B cell (primary cell): ENCODE measurements around the gene USH1C. TPM values are rescaled to one million over a fixed set of nuclear protein-coding genes. Genes with fewer than 3 reads are reported as not detected.

ENCODE experiments used
- ATAC-seq: fragments of 200-7000 bp; cut with Tn5 transposase; one replicate; pipeline ENCODE4 v1.10.0; 2021; ENCODE audit warnings: low read depth, mild to moderate bottlenecking, moderate number of reproducible peaks, moderate library complexity
- CTCF ChIA-PET: fragments of 350-600 bp; sonication (Branson Sonifier 250); formaldehyde crosslinking; loops from one replicate; lab custom pipeline; 2021; ENCODE audit warnings: antibody characterized with exemption, inconsistent platforms; lab: Charles Lee
- POLR2A ChIA-PET: fragments of 350-600 bp; sonication (Branson Sonifier 250); formaldehyde crosslinking; loops from one replicate; lab custom pipeline; 2021; ENCODE audit warnings: antibody characterized with exemption; lab: Charles Lee
- DNase-seq: peaks from one replicate; pipeline ENCODE4 v3.0.0; 2013
- H2AFZ ChIP-seq: 2 replicates; pipeline ENCODE4 v1.6.1; 2012; ENCODE audit warnings: mild to moderate bottlenecking, low read depth, low read length; ENCODE audit not compliant: insufficient read depth, poor library complexity, severe bottlenecking
- H3K27ac ChIP-seq, 2 donors: 1 replicate in 1 of 2; 2 replicates in 1 of 2; pipeline ENCODE4 v1.5.1; 2012 to 2013; ENCODE audit warnings: low read length in 2 of 2, mild to moderate bottlenecking in 2 of 2, moderate library complexity in 1 of 2
- H3K27me3 ChIP-seq, 4 experiments: fragments of 200-600 bp in 1 of 4; sonication (generic) in 1 of 4; replicated peaks in 1 of 4; 1 replicate in 2 of 4; 2 replicates in 2 of 4; pipeline versions ENCODE4 v1.6.1 to v1.7.0; 2013 to 2016; ENCODE audit warnings: low read length in 3 of 4, mild to moderate bottlenecking in 2 of 4, mixed read lengths in 1 of 4, moderate library complexity in 1 of 4; ENCODE audit not compliant: insufficient read depth in 4 of 4, control insufficient read depth in 3 of 4; ENCODE audit errors: control extremely low read depth in 1 of 4
- H3K36me3 ChIP-seq, 2 experiments: replicated peaks in 1 of 2; 1 replicate in 1 of 2; 2 replicates in 1 of 2; pipeline versions ENCODE4 v1.6.1 to v1.7.1; 2013; ENCODE audit warnings: low read length in 1 of 2; ENCODE audit not compliant: insufficient read depth in 2 of 2, control insufficient read depth in 1 of 2; ENCODE audit errors: control extremely low read depth in 1 of 2, extremely low read depth in 1 of 2
- H3K4me1 ChIP-seq, 2 donors: fragments of 200-600 bp in 1 of 2; sonication (generic) in 1 of 2; 1 replicate in 1 of 2; 2 replicates in 1 of 2; pipeline versions ENCODE4 v1.5.1 to v1.6.1; 2013 to 2017; ENCODE audit warnings: low read length in 2 of 2; ENCODE audit not compliant: control insufficient read depth in 2 of 2, insufficient read depth in 2 of 2
- H3K4me2 ChIP-seq: replicated peaks from 2 replicates; pipeline ENCODE3; 2012; ENCODE audit warnings: mild to moderate bottlenecking, low read depth, low read length; ENCODE audit not compliant: poor library complexity, severe bottlenecking
- H3K4me3 ChIP-seq, 5 experiments: fragments of 200-600 bp in 1 of 5; sonication (generic) in 1 of 5; 1 replicate in 3 of 5; 2 replicates in 2 of 5; pipeline versions ENCODE4 v1.5.1 to v1.7.0; 2011 to 2016; ENCODE audit warnings: low read length in 4 of 5, mild to moderate bottlenecking in 4 of 5, low read depth in 2 of 5, control low read depth in 1 of 5, moderate library complexity in 1 of 5; ENCODE audit not compliant: insufficient read depth in 1 of 5; ENCODE audit errors: control extremely low read depth in 1 of 5, extremely low read depth in 1 of 5
- H3K79me2 ChIP-seq: fragments of 200-600 bp; sonication (generic); one replicate; pipeline ENCODE4 v1.6.0; 2016; ENCODE audit warnings: low read length; ENCODE audit not compliant: control insufficient read depth, insufficient read depth
- H3K9ac ChIP-seq: fragments of 200-600 bp; sonication (generic); 2 replicates; pipeline ENCODE4 v1.6.1; 2017; ENCODE audit warnings: mild to moderate bottlenecking, low read length, moderate library complexity
- H3K9me3 ChIP-seq, 3 donors: one replicate each; pipeline versions ENCODE4 v1.6.1 to v1.7.1; 2013; ENCODE audit warnings: low read length in 2 of 3; ENCODE audit not compliant: control insufficient read depth in 2 of 3, insufficient read depth in 1 of 3; ENCODE audit errors: control extremely low read depth in 1 of 3
- H4K20me1 ChIP-seq: 2 replicates; pipeline ENCODE4 v1.6.0; 2012; ENCODE audit warnings: mild to moderate bottlenecking, low read length; ENCODE audit not compliant: insufficient read depth, control insufficient read depth, poor library complexity, severe bottlenecking
- H3K27ac Mint-ChIP-seq: one replicate; pipeline ENCODE4 v1.8.0; 2021; ENCODE audit warnings: mixed read lengths
- H3K27me3 Mint-ChIP-seq: one replicate; pipeline ENCODE4 v1.8.0; 2021; ENCODE audit warnings: mixed read lengths
- H3K4me1 Mint-ChIP-seq: one replicate; pipeline ENCODE4 v1.8.0; 2021; ENCODE audit warnings: mixed read lengths
- H3K4me3 Mint-ChIP-seq: one replicate; pipeline ENCODE4 v1.8.0; 2021; ENCODE audit warnings: mixed read lengths
- H3K9me3 Mint-ChIP-seq: one replicate; pipeline ENCODE4 v1.8.0; 2022; ENCODE audit warnings: mixed read lengths; ENCODE audit not compliant: insufficient read depth
- EZH2 ChIP-seq: IDR thresholded peaks from 2 replicates; pipeline ENCODE4 v1.6.1; 2012; ENCODE audit warnings: borderline replicate concordance, low read depth, mild to moderate bottlenecking, moderate library complexity, low read length; ENCODE audit not compliant: insufficient read depth, poor library complexity, severe bottlenecking
- WGBS: methylation state at CpG from one replicate; pipeline ENCODE4 v1.1.5; 2013; ENCODE audit warnings: missing lambda C conversion rate; ENCODE audit not compliant: insufficient coverage; 5-methylcytosine and 5-hydroxymethylcytosine counted together
- intact Hi-C: fragments of 100-400 bp; cut with micrococcal nuclease; formaldehyde crosslinking; loops from one replicate; pipeline ENCODE4 v1.10.0; 2022
- polyA plus RNA-seq: library from polyadenylated mRNA; depleted of rRNA; stranded (reverse); fragments of >200 nt; gene quantifications from 2 replicates; pipeline ENCODE4 v1.2.3, GENCODE V29; 2012
- total RNA-seq, 2 donors: library from RNA; stranded (reverse); fragments of 120-200 nt in 1 of 2; gene quantifications; 1 replicate in 1 of 2; 2 replicates in 1 of 2; pipeline versions ENCODE4 v1.2.3 to v1.2.4, GENCODE V29; 2013 to 2022
- TF ChIP-seq, protein P1 (sequence below): fragments of 200-600 bp; IDR thresholded peaks from one replicate; pipeline ENCODE4 v1.8.0; 2022; ENCODE audit warnings: antibody characterized with exemption, mild to moderate bottlenecking

USH1C gene
- total and polyA plus RNA-seq, 2 donors (not counting 1 experiment from before 2014, with no cell fraction given): not detected

DNA sequence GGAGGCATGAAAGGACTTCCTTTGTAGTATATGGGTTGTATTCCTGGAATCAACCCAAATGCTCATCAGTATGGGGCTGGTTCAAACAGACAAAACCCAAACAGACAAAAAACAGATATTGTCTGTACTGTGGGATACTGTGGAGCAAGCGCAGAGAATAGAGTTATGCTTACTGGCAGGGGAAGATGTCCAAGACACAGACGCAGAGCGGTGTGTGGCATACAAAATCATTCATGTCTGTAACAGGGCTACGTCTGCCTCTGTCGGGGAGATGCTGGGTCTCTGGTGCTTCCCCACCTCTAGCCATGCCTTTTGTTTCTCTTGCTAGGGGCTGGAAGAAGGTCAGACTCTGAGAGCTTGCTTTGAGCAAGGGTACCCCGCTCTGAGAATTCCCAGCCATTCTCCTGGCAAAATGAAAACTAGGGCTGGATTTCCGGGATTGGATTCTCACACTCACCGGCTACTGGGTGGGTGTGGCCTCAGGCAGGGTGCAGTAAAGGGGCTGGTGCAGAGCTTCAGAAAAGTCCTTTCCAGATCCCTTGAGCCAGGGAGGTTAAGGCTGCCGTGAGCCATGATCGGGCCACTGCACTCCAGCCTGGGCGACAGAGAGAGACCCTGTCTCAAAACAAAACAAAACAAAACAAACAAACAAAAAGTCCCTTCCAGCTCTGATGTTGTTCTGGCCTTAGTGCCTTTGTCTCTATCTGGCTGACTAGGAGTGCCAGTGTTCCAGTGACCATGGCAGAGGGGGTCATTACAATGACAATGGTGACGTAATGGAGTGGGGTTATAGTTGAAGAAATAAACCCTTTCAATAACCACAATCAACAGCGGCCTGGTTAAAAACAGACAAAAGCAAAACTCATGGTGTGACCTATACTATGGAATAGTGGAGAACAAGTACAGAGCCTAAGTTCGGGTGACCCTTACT lies 64.7 kb downstream of the USH1C start:
- no peaks in the 10 kb centered on the region for H3K4me1 ChIP-seq
- no peak overlapping the region for H3K4me2 ChIP-seq
- no peaks in the 10 kb centered on the region for H3K36me3 ChIP-seq
- no peak overlapping the region for H3K9ac ChIP-seq
- DNase-seq: no peak
- no peaks in the 10 kb centered on the region for H3K4me1 Mint-ChIP-seq
- H3K27me3 ChIP-seq: peaks cover 0 to 28% (median 6%) of the 10 kb centered on the region in 4 experiments
- no peaks in the 10 kb centered on the region for H3K9me3 ChIP-seq
- peaks cover 31% of the 10 kb centered on the region for H3K27me3 Mint-ChIP-seq
- WGBS: 56% methylated on average over 9 of the region's 14 CpGs
- H3K9me3 Mint-ChIP-seq: peaks cover 4% of the 10 kb centered on the region
- no peak overlapping the region for H3K27ac ChIP-seq
- POLR2A ChIA-PET: no interaction called here
- no peak overlapping the region for H2AFZ ChIP-seq
- H3K4me3 ChIP-seq: no peak overlapping the region
- H3K27ac Mint-ChIP-seq: no peak overlapping the region
- ATAC-seq: no peak
- no peak overlapping the region for H3K4me3 Mint-ChIP-seq
- H4K20me1 ChIP-seq: no peaks in the 10 kb centered on the region
- intact Hi-C loops: no loop called here
- no peaks in the 10 kb centered on the region for H3K79me2 ChIP-seq
- TF ChIP-seq EZH2: no peak
- TF ChIP-seq, protein P1, sequence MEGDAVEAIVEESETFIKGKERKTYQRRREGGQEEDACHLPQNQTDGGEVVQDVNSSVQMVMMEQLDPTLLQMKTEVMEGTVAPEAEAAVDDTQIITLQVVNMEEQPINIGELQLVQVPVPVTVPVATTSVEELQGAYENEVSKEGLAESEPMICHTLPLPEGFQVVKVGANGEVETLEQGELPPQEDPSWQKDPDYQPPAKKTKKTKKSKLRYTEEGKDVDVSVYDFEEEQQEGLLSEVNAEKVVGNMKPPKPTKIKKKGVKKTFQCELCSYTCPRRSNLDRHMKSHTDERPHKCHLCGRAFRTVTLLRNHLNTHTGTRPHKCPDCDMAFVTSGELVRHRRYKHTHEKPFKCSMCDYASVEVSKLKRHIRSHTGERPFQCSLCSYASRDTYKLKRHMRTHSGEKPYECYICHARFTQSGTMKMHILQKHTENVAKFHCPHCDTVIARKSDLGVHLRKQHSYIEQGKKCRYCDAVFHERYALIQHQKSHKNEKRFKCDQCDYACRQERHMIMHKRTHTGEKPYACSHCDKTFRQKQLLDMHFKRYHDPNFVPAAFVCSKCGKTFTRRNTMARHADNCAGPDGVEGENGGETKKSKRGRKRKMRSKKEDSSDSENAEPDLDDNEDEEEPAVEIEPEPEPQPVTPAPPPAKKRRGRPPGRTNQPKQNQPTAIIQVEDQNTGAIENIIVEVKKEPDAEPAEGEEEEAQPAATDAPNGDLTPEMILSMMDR: no peak
- CTCF ChIA-PET: no interaction called here

DNA sequence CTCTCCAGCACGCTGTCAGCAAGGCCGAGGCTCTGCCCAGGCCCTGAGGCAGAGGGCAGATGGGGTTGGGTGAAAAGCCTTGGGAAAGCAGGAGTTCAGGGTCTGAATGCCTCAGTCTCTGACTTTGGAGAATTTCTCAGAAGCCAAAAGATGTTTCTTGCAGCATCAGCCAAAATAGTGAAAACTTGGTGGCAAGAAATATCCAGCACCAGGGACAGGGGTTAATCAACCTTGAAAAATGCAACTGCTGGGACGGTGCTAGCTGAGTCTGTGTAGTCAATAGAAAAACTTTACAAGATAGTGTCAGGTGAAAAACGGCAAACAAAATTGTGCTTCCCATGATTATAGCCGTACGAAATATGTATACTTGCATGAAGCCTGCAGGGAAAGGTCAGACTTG lies 66.1 kb downstream of the USH1C start:
- Mint-ChIP-seq H3K9me3 (no peaks in the 10 kb centered on the region), H3K27me3 (peaks cover 42% of the 10 kb centered on the region), H3K4me3 (no peak overlapping the region), H3K27ac (no peak overlapping the region), H3K4me1 (no peaks in the 10 kb centered on the region)
- H3K9ac ChIP-seq: no peak overlapping the region
- H3K4me3 ChIP-seq: no peak overlapping the region
- WGBS: 75% methylated on average over 6 of the region's 6 CpGs
- ChIA-PET CTCF (no interaction called here), POLR2A (no interaction called here)
- H3K4me1 ChIP-seq: no peaks in the 10 kb centered on the region
- no peaks in the 10 kb centered on the region for H3K79me2 ChIP-seq
- no peaks in the 10 kb centered on the region for H3K36me3 ChIP-seq
- no peak for ATAC-seq
- no peak overlapping the region for H3K27ac ChIP-seq
- TF ChIP-seq, protein P1: no peak
- TF ChIP-seq EZH2: no peak
- H3K9me3 ChIP-seq: no peaks in the 10 kb centered on the region
- H4K20me1 ChIP-seq: no peaks in the 10 kb centered on the region
- DNase-seq: no peak
- H3K4me2 ChIP-seq: no peak overlapping the region
- peaks cover 0 to 36% (median 8%) of the 10 kb centered on the region in 4 experiments for H3K27me3 ChIP-seq
- H2AFZ ChIP-seq: no peak overlapping the region
- intact Hi-C loops: no loop called here
